Coronary artery (tissue), 2 donors: ENCODE results near the gene NTRK3.

Experiments used
- DNase-seq: peaks from one replicate; pipeline ENCODE4 v3.0.0-alpha.2; 2017; ENCODE audit warnings: low spot score
- H3K27ac ChIP-seq, 2 donors: fragments of 200-600 bp; sonication (generic); one replicate each; pipeline ENCODE4 v1.5.1; 2016 to 2019
- H3K4me3 ChIP-seq: fragments of 200-600 bp; sonication (generic); 2 replicates; pipeline ENCODE4 v1.5.1; 2016; ENCODE audit warnings: mild to moderate bottlenecking, moderate library complexity
- TF ChIP-seq, protein P1 (sequence below): fragments of 200-600 bp; sonication (generic); IDR thresholded peaks from one replicate; pipeline ENCODE4 v1.5.1; 2019; ENCODE audit warnings: antibody characterized with exemption

The NTRK3 gene

GRCh38 chr15:88288661-88289060 lies 32.1 kb upstream of the NTRK3 start:
- TF ChIP-seq, protein P1, sequence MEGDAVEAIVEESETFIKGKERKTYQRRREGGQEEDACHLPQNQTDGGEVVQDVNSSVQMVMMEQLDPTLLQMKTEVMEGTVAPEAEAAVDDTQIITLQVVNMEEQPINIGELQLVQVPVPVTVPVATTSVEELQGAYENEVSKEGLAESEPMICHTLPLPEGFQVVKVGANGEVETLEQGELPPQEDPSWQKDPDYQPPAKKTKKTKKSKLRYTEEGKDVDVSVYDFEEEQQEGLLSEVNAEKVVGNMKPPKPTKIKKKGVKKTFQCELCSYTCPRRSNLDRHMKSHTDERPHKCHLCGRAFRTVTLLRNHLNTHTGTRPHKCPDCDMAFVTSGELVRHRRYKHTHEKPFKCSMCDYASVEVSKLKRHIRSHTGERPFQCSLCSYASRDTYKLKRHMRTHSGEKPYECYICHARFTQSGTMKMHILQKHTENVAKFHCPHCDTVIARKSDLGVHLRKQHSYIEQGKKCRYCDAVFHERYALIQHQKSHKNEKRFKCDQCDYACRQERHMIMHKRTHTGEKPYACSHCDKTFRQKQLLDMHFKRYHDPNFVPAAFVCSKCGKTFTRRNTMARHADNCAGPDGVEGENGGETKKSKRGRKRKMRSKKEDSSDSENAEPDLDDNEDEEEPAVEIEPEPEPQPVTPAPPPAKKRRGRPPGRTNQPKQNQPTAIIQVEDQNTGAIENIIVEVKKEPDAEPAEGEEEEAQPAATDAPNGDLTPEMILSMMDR = no peak
- no peak overlapping the region for H3K27ac ChIP-seq
- no peak for DNase-seq

GRCh38 chr15:88288206-88288605 lies 31.7 kb upstream of the NTRK3 start:
- TF ChIP-seq, protein P1 = no peak
- Histone ChIP-seq H3K27ac (no peak overlapping the region), H3K4me3 (no peak overlapping the region)
- no peak for DNase-seq

More at GRCh38 chr15:88288661-88289060, 32.1 kb upstream of the NTRK3 start:
- no peak overlapping the region for H3K4me3 ChIP-seq

- Histone ChIP-seq H3K4me3 (no peak overlapping the region), H3K27ac (no peak overlapping the region)
- TF ChIP-seq, protein P1 = no peak
- DNase-seq = no peak
Measured at GRCh38 chr15:88284318-88284998, 27.9 kb upstream of the NTRK3 start.

GRCh38 chr15:88282614-88283013 lies 26.1 kb upstream of the NTRK3 start:
- Histone ChIP-seq H3K27ac (no peak overlapping the region), H3K4me3 (no peak overlapping the region)
- no peak for DNase-seq
- TF ChIP-seq, protein P1 = no peak

DNA sequence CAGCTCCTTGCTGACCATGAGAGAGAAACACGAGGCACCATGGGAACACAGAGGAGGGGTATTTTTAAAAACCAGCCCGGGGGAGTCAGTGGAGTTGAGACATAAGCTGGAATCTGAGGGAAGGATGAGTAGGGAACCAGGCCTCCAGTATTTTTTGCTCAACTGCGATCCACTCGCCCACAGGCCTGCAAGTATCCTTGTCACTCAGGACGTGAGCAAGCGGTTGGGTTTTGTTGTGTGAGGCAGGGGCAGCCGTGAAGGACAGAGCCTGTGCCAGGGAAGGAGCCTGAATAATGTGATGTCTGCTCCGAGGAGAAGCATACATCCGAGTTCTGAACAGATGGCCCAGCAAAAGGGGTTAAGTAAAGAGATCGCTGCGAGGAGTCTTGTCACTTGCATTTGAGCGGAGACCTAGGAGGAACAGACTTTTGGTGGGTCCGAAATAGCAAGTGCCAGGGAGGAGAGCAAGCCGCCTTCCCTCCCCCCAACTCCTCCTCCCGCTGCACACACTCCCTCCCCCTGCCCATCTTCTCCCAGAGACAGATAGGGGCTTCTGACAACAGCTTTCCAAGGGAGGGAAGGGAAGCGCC lies 20.4 kb upstream of the NTRK3 start:
- Histone ChIP-seq H3K27ac (no peak overlapping the region), H3K4me3 (no peak overlapping the region)
- DNase-seq = no peak
- TF ChIP-seq, protein P1 = no peak

DNA sequence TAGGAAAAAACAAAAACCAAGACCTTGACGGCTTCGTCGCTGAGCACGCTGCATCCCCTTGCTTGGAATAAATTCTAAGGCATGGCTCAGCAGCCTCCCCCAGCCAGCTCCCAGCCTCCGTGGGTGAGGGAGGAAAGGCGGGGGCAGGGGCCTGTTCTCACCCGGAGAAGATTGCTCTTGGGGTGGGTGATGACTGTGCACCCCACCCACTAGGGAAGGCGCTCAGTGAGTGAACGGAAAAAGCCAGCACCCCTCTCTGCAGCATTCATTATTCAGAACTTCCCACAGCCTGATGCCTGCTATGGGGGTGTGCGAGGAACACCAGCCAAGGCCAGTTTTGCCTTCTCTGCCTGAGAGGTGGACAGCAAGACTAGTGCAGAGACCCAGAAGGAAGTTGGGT lies 19.3 kb upstream of the NTRK3 start:
- no peak overlapping the region for H3K27ac ChIP-seq
- no peak overlapping the region for H3K4me3 ChIP-seq
- TF ChIP-seq, protein P1 = no peak
- no peak for DNase-seq
